ENCODE data around the gene MCF2L.

The MCF2L gene

DNA sequence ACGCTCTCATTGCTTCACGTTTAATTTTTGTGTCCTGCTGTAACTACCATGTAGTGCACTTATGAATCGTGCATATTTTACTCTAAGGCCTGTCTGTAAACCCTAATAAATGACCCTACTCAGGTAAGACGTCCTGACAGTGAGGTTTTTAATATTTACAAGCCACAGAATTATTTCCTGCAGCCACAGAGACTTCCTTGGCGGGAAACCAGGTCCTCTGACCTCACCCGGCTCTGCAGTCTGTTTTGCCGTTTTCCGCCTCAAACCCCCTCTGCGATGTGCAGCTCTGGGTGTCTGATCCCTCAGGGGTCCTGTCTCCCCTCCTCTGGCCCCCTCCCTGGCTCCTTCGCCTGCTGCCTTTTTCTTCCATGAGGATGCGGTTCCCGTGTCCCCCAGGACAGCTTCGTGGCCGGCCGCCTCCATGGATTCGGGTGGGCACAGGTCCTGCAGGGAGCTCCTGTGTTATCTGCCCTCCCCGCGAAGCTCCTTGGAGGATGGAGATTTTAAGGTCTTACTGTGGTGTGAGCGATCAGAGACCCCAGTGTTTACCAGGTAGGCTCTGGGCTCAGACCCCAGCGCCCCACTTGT is 66.3 kb downstream of the MCF2L start:
- no peak for DNase-seq

DNA sequence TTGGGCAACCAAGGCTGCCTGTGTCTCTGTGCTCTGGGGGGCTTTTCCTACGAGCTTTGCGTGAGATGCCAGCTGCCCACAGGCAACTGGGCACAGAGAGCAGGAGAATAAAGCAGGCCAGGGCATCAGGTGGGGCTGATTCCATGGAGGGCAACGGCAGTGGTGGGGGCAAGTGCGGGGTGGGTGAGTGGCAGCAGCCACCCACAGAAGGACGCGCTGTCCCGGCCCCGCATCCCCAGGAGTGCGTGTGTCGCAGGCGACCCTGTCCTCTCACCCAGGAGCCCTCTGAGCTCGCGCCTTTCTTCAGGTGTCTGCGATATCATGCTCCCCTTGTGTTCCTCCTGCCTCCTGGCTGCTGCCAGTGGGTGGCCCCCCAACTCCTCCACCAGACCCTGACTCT is 67.4 kb downstream of the MCF2L start:
- no peak for DNase-seq

DNA sequence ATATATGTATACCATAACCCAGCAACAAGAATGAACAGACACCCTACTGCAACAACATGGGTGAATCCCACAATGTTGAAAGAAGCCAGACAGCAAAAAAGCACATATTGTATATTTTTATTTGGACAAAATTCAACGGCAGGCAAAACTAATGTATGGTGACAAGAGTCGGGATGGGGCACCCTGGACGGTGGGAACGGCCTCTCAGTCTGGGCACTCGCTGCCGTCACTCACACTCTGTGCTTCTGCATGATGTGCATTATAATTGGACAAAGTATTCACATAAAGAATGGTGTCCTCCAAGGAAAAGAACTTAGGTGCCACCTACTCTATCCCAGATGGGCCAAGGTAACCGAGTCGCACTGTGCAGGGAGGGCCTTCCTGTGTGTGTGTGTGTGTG is 71.0 kb downstream of the MCF2L start:
- DNase-seq: no peak

DNA sequence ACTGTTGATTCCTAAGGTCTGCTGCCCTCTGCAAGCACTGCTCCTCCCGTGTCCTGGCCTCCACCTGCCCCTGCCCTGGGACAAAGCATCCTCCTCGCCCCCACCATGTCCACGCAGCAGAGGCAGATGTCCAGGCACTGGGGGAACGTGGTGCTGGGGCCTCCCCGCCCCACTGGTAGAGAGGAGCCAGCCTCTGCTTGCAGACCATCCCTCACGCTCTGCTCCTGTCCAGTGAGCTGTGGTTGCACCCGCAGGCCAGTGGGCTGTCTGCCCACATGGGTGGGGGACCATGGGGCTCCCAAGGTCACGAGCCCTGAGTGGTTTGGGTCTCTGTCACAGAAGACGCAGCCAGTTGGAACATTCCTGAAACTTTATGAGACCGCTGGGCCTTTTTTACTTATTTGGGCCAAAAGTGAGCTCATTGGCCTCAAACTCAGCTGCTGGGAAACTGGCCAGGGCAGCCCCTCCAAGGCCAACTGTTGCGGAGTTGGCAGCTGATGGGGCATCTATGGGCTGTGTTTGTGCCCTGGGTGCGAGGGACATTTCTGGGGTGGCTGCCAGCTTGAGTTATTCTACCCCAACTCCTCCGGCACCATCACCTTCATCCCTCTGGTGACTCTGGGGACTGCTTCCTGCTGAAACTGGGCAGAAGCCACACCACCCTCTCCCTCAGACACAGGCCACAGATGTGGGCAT is 71.7 kb downstream of the MCF2L start:
- DNase-seq: no peak

DNA sequence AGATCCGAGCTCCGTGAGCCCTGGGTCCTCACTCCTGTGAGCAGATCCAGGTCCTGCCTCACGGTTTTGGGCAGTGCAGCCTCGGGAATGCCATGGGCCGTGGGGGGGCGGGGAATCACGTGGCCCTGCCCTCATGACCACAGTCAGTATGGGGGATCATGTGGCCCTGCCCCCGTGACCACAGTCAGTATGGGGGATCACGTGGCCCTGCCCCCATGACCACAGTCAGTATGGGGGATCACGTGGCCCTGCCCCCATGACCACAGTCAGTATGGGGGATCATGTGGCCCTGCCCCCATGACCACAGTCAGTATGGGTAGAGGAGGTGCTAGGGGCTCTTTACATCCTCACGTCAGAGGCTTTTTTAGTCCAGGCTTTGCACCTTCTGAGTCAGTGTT is 72.3 kb downstream of the MCF2L start:
- DNase-seq: no peak

DNA sequence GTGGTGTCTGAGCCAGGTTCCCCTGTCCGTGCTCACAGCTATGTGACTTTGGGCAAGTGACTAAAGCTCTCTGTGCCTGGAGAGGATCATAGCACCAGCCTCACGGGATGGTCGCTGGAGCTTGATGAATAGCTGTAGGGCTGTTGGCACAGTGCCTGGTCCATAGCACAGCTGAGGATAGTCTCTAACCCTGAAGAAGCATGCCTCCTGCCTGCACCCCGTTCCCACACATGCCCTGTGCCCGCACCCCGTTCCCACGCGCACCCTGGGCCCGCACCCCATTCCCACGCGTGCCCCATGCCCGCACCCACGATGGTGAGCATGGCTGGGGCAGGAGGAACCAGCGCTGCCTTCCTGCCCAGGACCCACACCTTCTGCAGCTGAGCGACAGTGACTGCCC is 72.9 kb downstream of the MCF2L start:
- DNase-seq: no peak

DNA sequence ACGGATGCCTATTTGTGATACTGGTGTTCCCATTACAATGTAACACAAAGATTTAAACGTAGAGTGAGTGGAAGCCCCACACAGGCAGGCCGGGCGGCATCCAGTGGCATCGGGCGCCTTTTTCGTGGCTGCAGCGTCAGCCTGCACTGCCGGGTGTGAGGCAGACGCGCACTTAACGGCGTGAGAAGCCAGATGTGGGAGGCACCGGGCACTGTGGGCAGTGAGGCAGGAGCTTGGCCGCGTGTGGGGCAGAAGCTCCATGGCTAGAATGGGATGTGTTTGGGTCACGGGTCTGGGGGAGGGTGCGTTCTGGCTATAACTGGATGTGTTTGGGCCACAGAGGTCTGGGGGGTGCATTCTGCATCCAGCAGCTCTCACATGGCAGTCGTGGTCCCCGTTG is 73.4 kb downstream of the MCF2L start:
- no peak for DNase-seq

DNA sequence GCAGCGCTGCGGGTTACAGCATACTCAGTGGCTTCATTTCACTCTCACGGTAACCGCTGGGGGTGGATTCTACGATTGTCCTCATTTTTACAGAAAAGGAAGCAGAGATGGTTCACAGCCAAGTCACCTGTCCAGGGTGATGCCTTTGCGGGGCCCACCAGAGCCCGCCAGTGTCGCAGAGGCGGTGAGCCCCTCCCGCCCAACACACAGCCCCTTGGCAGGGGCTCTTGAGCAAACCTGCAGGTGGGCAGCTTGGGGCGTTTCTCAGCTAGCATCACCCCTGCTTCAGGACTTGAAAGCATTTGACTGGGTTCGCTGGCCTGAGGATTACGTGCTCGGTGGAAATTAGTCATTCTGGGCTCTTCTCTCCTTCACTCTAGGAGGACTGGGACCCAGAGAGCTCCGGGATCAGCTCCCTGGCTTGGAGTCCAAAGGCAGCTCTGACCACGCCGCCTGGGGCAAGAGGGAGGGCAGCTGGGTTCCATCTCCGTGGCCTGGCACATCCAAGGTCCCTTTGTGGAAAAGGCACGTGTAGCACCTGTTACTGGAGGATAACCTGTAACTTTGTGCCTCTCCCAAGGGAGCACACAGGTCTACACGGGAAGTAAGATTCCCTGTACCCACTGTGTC is 74.1 kb downstream of the MCF2L start:
- no peak for DNase-seq

DNA sequence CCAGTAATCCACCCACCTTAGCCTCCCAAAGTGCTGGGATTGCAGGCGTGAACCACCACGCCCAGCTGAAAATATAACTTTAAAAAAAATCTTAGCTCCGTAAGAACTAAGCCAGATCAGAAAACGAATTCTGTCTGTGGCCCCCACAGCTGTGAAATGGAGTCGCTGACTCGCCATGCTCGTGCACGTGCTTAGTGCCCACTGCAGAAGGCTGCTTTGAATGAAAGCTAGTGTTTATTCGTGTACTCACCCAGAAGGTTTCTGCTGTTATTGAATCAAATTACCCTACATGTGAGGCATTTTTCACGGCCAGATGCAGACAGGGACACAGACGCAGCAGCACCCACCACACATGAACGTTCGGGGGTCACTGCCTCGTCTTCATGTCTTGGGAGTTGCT is 74.9 kb downstream of the MCF2L start:
- no peak for DNase-seq

DNA sequence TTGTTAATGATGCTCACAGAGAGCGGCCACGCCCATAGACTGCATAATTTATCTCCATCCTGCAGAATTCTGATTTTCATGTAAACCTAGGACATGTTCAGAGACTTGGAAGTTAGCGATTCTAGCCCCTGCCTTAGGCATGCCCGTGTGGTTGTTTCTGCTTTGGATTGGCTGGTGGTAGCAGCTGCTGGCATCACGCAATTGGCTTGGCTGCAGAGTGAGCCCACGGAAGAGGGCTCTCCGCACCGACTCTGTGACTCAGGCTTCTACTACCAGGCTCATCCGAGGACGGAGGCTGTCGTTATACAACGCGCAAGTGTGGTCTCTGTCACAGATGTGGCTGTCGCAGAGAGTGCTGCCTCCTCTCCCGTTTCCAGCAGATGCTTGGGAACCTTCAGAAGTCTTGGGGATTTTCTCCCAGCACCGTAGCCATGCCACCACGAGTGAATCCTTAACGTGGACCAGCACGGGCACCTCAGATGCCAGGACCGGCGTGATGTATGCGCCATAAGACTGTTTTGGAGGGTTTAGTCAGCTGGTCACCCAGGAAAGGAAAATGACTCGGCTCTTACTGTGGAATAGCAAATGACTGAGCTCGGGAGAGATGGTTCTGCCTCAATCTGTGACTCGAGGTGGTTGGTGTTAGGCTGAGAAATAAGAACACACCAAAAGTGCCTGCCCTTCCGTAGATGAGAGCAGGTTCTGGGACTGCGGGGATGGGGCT is 75.5 kb downstream of the MCF2L start:
- DNase-seq: no peak

DNA sequence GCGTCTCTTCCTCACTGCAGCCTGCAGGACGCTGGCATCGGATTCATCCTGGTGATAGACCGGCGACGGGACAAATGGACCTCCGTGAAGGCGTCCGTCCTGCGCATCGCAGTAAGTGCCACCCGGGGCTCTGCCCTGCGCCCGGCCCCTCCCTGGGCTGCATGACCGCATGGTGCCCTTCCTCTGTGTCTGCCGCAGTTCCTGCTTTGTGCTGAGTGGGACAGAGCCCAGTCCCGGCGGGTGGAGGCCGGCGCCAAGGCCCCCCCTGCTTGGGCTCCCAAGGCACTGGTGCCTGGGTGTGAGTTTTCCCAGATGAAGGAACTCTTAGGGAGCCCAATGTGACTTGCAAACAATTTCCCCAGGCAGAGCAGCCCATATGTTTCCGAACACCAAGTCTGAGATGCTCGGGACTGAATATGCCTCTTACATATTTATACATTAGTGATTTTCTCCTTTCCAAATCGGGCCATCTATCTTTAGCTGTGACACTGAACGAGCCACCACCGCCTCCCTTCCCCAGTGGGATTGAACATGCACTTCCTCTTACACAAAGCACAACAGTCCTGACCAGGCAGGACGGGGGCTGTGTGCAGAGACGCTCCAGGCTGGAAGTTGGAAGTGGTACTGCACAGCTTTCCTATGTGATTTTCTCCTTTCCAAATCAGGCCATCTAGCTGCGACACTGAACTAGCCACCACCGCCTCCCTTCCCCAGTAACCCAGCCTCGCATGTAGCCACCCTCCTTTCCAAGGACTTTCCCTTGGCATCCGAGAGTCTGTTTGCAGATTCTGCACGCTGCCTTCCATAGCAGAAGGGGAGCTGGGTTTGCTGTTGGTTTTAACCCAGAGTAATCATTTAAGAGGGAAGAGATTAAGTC is 76.5 kb downstream of the MCF2L start:
- DNase-seq: no peak

DNA sequence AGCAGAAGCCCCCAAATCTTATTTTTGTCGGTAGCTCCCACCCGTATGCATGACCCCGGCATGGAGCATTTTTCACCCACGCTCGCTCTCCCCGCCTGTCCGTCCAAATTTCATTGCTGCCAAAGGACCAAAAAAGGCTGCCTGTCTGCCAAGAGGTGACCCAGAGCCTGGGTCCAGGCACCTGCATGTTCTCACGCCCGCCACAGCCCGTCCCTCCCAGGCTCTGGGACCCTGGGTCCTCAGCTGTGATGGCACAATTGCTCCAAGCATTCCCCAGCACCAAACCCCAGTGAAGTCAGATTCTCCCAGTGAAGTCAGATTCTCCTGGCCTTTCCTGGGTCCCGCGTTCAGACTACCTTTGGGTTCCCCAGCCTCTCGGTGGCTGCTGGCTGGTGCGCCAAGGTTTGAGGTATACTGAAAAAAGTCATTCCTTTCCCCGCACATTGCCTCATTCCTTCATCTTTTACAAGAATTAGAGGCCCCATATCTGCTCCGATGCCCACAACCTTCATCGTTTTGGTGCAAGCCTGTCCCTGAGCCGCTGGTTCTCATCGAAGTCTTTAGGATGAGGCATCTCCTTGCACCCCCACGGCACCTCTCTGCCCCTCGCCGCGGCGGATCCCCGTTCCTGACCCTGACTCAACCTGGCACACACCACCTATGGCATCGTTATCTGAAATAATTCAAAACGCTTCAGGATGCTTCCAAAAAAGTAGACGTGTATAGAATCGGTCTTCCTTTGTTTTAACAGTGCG is 77.3 kb downstream of the MCF2L start:
- DNase-seq: no peak

DNA sequence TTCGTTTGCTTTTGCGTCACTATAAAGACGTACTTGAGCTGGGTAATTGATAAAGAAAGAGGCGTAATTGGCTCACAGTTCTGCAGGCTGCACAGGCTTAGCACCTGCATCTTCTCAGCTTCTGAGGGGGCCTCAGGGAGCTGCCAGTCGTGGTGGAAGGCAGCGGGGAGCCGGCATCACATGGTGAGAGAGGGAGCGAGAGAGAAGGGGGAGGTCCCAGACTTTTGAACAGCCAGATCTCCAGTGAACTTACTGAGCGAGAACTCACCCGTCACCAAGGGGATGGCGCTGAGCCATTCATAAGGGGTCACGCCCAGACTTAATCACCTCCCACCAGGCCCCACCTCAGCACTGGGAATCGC is 77.8 kb downstream of the MCF2L start:
- DNase-seq: no peak

DNA sequence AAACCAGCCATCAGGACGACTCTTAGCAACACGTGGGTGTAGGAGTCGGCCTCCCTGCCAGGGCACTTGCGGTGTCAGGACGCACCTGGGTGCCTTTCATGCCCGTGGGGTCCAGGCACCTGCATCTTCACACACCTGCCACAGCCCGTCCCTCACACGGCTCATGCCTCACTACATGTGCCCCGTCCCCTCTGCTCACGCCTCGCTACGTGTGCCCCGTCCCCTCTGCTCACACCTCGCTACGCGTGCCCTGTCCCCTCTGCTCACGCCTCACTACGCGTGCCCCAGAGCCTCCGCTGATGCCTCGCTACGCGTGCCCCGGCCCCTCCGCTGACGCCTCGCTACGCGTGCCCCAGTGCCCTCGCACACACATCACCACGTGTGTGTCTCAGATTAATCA is 78.6 kb downstream of the MCF2L start:
- DNase-seq: no peak

DNA sequence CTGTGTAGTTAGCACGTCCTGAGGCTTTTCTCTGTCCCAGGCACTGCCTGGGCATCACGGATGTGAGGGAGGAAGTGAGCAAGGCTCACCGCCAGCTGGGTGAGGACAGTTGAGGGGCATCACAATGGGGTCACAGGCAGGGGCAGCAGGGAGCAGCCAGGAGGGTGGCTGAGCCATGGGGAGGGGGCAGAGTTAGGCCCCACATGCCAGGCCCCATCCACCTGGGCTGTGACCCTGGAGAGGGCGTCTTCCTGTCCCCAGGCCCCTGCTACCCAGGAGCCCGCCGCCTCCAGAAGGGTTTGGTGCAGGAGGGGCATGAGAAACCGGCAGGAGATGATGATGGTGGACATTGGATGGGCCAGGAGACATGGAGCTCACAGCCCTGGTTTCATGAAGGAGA is 79.8 kb downstream of the MCF2L start:
- no peak for DNase-seq

DNA sequence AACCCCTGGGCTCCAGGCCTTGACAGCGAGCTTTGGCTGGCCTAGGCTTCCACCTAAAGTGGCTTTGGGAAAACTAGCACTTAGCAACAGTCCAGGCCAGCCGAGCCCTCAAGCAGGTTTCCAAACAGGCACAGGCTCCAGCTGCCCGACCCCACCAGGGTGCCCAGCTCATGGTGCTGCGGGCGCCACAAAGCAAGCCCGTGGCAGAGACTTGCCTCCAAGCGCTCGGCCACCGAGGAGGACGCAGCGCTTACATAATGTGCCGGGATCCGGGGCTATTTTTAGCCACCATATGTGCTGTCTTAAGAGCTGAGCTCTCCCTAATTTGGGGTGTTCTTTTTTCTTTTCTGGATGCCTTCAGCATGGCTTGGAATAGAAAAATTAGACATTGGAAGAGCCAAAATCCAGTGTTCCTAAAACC is 80.5 kb downstream of the MCF2L start:
- DNase-seq: no peak

DNA sequence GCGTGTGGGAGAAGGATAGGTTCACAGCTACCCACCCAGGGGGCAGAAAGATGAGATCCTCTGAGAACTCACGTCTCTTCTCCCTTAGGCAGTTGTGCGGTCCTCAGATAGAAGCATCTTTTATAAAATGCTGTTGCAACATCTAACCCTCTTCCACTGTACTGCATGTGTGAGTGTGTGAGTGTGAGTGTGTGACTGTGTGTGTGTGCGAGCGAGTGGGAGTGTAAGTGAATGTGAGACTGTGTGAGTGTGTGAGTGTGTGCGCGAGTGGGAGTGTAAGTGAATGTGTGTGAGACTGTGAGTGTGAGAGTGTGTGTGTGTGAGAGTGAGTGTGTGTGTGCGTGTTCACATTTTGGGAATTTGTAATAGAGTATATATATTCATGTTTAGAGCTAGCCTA is 81.0 kb downstream of the MCF2L start:
- no peak for DNase-seq

DNA sequence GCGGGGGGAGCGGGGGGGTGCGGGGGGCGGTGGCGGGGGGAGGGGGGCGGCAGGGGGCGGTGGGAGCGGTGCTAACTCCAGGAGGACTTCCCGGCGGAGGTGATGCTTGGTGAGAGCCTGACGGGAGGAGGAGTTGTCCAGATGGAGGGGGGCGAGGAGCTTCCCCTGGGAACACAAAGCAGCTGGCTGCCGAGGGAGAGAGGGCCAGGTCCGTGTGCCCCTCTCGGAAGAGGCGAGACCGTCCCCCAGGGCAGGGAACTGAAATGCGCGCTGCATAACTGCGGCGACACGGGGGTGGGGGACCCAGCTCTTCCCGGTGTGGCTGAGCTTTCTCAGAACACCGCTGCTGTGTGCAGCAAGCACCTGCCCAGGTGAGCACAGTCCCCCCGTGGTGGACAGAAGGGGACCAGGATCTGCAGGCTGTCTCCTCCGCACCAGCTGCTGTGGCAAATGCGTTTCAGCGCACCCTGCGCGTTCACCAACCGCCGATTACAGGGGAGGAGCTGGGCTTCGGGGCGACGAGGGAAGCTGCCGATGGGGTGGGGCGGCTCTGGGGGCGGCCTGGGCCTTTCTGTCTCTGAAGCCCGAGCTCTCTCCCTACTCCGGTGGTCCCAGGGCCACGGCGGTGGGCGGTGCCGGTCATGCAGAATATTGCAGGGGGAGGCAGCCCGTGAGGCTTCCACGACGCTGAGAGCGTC is 81.9 kb downstream of the MCF2L start:
- no peak for DNase-seq

DNA sequence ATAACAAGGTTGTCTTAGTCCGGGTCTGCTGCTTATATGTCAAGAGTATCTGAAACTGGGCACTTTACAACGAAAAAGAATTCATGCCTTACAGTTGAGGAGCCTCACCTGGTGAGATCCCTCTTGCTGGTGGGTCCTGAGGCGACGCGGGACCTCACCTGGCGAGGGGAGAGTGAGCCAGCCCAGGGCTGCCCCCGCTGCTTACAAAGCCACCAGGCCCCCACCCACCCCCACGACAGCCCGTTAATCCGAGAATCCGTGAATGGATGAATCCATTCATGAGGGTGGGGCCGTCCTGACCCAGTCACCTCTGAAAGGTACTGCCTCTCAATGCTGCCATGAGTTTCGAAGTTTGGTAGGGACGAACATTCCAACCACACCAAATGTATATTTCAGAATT is 82.6 kb downstream of the MCF2L start:
- no peak for DNase-seq

DNA sequence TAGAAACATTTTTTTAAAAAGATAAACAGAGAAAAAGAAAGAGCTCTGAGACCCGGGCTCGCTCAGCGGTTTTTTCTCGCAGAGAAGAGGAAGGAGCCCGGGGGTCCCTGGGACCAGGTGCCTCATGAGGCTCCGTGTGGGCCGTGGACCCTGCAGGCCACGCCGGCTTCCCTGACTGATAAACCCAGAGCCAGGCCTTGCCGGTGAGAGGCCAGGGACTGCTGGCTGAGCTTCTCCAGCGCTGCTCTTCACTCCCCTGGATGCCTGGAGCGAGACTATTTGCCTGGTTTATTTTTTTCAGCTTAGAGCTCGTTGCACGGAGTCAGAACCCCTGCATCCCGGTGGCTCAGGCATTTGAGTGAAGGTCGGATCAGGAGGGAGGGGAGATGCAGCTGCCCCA is 83.2 kb downstream of the MCF2L start:
- DNase-seq: no peak

DNA sequence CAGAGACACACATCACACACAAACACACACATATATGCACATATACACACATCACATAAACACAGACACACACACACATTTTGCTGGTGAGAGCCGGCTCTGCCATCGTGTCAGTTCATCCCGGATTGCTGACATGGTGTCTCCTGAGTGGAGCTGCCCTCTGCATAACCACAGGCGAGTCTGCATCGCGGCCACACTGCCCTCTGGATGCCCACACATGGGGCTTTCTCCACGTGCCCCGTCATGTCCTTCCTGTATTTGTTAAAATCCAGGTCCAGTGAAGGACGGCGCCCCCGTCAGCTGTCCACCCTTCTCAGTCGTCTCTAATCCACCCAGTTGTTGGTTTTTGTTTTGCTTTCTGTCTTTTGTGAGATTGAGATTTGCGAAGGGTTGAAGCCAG is 84.0 kb downstream of the MCF2L start:
- no peak for DNase-seq

DNA sequence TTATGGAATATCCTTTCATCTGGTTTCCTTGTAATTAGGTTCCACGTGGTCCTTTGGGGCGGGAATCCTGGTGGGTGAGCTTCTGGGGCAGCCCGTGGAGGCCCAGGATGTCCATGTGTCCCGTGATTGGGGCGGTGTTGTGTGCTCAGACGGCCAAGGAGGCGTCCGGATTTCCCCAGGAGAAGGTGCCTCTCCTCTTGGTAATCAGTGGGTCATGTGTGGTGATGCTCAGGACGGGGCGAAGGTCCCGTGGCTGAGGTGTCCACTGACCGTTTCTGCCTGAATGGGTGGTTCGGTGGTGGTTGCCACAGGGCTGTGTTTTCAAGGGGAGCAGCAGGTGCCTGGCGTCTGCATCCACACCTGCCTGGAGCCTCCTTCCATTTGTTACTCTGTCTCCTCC is 84.4 kb downstream of the MCF2L start:
- DNase-seq: no peak
